Type B pancreatic cell (in vitro differentiated cells): ENCODE results near the gene SRSF2. TPM values are rescaled to one million over a fixed set of nuclear protein-coding genes. Genes with fewer than 3 reads are reported as not detected.
"Not testable (repeated sequence)": the region's sequence is repeated elsewhere in the genome, so short reads cannot be mapped to it uniquely, and the experiment has no call there.

ENCODE experiments used
- DNase-seq: peaks from one replicate; pipeline ENCODE4 v3.0.0; 2021; ENCODE audit warnings: mixed read lengths; ENCODE audit not compliant: unreplicated experiment; ENCODE audit errors: extremely low spot score
- H3K27ac Mint-ChIP-seq: 2 replicates; pipeline ENCODE4 v1.8.0; 2021; ENCODE audit warnings: mild to moderate bottlenecking, mixed read lengths
- H3K27me3 Mint-ChIP-seq: 2 replicates; pipeline ENCODE4 v1.8.0; 2021; ENCODE audit warnings: mixed read lengths
- H3K36me3 Mint-ChIP-seq: 2 replicates; pipeline ENCODE4 v1.8.0; 2021; ENCODE audit warnings: mixed read lengths
- H3K4me1 Mint-ChIP-seq: one replicate; pipeline ENCODE4 v1.8.0; 2021; ENCODE audit warnings: mixed read lengths; ENCODE audit not compliant: unreplicated experiment
- H3K4me3 Mint-ChIP-seq: 2 replicates; pipeline ENCODE4 v1.8.0; 2021; ENCODE audit warnings: mild to moderate bottlenecking, mixed read lengths
- H3K9me3 Mint-ChIP-seq: 2 replicates; pipeline ENCODE4 v1.8.0; 2021; ENCODE audit warnings: mixed read lengths
- total RNA-seq: library from RNA; stranded (reverse); gene quantifications from 2 replicates; pipeline ENCODE4 v1.2.1, GENCODE V29; 2021; ENCODE audit warnings: low replicate concordance
- TF ChIP-seq, protein P1 (sequence below): fragments of 200-600 bp; sonication (generic); conservative IDR thresholded peaks from 2 replicates; pipeline ENCODE4 v1.5.0; 2021; ENCODE audit warnings: antibody characterized with exemption, mild to moderate bottlenecking

The SRSF2 gene
- total RNA-seq, 1 donor from 2014 or later = 273 TPM

DNA sequence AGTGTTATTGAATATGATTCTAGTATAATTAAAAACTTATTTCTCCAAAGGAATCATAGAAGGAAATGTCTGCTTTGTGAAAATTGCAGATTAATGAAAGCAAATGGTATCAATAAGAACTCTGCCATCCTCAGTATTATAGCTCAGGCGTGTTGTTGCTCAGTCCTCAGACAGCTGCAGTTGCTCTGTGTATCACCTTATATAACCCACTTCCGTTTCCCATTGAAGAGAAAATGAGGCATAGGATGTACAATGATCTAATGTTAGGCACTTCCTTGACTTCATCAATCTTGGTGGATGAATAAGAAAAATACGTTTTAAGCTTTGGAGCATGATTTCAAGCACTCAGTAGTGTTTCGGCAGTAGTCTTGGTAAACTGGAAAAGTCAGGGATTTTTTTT is 14.9 kb upstream of the SRSF2 start:
- no peak overlapping the region for H3K27ac Mint-ChIP-seq
- H3K27me3 Mint-ChIP-seq = no peaks in the 10 kb centered on the region
- no peak for DNase-seq
- no peak overlapping the region for H3K4me3 Mint-ChIP-seq
- peaks cover 20% of the 10 kb centered on the region for H3K36me3 Mint-ChIP-seq
- H3K9me3 Mint-ChIP-seq = no peaks in the 10 kb centered on the region
- TF ChIP-seq, protein P1, sequence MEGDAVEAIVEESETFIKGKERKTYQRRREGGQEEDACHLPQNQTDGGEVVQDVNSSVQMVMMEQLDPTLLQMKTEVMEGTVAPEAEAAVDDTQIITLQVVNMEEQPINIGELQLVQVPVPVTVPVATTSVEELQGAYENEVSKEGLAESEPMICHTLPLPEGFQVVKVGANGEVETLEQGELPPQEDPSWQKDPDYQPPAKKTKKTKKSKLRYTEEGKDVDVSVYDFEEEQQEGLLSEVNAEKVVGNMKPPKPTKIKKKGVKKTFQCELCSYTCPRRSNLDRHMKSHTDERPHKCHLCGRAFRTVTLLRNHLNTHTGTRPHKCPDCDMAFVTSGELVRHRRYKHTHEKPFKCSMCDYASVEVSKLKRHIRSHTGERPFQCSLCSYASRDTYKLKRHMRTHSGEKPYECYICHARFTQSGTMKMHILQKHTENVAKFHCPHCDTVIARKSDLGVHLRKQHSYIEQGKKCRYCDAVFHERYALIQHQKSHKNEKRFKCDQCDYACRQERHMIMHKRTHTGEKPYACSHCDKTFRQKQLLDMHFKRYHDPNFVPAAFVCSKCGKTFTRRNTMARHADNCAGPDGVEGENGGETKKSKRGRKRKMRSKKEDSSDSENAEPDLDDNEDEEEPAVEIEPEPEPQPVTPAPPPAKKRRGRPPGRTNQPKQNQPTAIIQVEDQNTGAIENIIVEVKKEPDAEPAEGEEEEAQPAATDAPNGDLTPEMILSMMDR = no peak
- H3K4me1 Mint-ChIP-seq = peaks cover 3% of the 10 kb centered on the region

DNA sequence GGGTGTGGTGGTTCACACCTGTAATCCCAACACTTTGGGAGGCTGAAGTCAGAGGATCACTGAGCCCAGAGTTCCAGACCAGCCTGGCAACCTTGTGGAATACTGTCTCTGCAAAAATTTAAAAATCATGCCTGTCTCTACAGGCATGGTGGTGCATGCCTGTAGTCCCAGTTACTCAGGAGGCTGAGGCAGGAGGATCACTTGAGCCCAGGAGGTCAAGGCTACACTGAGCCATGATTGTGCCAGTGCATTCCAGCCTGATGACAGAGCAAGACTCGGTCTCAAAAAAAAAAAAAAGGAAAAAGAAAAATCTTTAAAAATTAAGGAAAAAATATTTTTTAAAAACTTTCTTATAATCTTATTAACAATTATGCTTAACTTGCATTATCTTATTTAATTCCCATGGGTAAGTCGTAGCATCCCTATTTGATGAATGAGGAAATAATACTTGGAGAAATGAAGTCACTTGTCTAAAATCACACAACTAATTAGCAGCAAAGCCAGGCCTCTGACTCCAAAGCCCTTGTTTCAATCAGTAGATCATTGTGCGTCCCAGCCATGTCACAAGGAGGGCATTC is 14.4 kb upstream of the SRSF2 start:
- DNase-seq = no peak
- H3K9me3 Mint-ChIP-seq = no peaks in the 10 kb centered on the region
- no peak overlapping the region for H3K4me3 Mint-ChIP-seq
- no peak overlapping the region for H3K27ac Mint-ChIP-seq
- peaks cover 19% of the 10 kb centered on the region for H3K36me3 Mint-ChIP-seq
- H3K27me3 Mint-ChIP-seq = no peaks in the 10 kb centered on the region
- TF ChIP-seq, protein P1 = no peak
- peaks cover 3% of the 10 kb centered on the region for H3K4me1 Mint-ChIP-seq

DNA sequence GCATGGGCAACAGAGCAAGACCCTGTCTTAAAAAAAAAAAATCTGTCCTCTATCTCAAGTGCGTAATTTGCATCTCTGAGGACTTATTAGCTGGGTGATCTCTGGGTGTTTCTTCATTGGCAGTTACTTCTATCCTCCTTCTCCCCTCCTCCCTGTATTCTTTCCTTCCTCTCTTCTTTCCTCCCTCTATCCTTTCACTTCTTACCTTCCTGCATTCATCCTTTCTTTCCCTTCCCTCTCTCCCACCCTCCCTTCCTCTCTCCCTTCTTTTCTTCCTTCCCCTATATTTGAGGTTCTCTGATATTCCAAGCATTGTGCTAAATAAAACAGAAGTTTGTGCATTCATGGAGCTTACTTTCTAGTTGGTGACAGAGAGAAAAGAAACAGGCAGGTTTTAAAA is 11.5 kb upstream of the SRSF2 start:
- peaks cover 36% of the 10 kb centered on the region for H3K36me3 Mint-ChIP-seq

DNA sequence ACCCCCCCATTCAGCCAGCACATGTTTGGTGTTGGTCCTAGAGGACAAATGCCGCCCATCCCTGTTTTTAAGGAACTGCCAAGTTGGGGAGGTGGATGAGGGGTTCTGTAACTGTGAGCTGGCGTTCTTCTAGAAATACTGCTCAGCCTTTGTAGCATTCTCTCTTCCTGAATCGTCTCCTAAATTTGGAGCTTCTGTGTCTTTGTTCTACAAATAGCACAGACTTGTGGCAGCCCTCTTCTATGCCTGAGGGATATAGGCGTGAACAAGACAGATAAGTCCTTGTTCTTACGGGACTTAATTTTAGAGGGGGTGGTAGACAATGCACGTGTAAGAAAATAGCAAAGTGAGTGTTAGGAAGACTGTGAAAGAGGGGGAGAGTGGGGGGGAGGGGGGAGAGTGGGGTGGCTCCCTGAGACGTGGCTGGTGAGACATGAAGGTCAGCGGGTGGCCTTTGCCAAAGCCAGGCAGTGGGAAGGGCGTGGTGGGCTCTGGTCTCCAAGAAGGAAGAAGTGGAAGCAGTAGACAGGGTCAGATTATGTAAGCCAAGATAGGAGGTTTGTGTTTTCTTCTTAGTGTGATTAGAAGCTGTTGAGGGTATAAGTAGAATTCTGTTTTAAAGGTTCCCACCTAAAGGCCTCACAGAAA is 10.7 kb upstream of the SRSF2 start:
- TF ChIP-seq, protein P1 = no peak
- Mint-ChIP-seq H3K4me3 (no peak overlapping the region), H3K27ac (no peak overlapping the region), H3K9me3 (no peaks in the 10 kb centered on the region), H3K4me1 (peaks cover 3% of the 10 kb centered on the region), H3K36me3 (peaks cover 33% of the 10 kb centered on the region), H3K27me3 (no peaks in the 10 kb centered on the region)
- DNase-seq = no peak

More for the DNA sequence above, 11.5 kb upstream of the SRSF2 start:
- TF ChIP-seq, protein P1 = no peak
- no peak for DNase-seq
- no peaks in the 10 kb centered on the region for H3K27me3 Mint-ChIP-seq
- H3K27ac Mint-ChIP-seq = no peak overlapping the region
- H3K4me1 Mint-ChIP-seq = peaks cover 3% of the 10 kb centered on the region
- H3K4me3 Mint-ChIP-seq = no peak overlapping the region
- no peaks in the 10 kb centered on the region for H3K9me3 Mint-ChIP-seq

DNA sequence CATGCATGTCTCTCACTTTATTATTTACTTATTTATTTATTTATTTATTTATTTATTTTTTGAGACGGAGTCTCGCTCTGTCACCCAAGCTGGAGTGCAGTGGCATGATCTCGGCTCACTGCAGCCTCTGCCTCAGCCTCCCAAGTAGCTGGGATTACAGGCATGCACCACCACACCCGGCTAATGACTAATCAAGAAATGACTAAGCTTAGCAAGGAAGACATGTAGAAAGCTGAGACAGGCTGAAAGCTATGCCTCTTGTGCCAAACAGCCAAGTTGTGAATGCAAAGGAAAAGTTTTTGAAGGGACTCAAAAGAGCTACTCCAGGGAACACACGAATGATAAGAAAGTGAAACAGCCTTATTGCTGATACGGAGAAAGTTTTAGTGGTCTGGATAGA is 8.7 kb upstream of the SRSF2 start:
- H3K4me3 Mint-ChIP-seq, H3K9me3 Mint-ChIP-seq, DNase-seq, H3K27ac Mint-ChIP-seq, H3K4me1 Mint-ChIP-seq, H3K27me3 Mint-ChIP-seq: not testable (repeated sequence)
- peaks cover 32% of the 10 kb centered on the region for H3K36me3 Mint-ChIP-seq

DNA sequence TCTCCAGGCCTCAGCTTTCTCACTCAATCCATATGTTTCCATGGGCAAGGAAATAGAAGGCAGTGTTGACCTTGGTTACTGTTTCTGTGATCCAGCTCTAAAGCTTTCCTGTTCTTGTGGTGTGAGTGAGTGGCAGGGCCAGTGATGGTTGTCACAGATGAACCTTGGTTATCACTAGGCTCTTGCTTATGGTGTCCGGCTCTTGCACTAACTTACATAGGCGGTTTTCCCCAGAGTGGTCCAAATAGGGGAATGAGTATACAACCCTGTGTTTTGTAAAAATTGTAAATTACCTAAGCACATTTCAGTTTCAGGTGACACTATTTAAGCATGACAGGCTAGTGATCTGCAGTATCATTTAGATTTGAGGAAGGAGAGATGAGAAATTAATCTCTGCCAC is 7.6 kb upstream of the SRSF2 start:
- no peak overlapping the region for H3K27ac Mint-ChIP-seq
- H3K4me1 Mint-ChIP-seq = peaks cover 5% of the 10 kb centered on the region
- no peaks in the 10 kb centered on the region for H3K27me3 Mint-ChIP-seq
- TF ChIP-seq, protein P1 = no peak
- H3K36me3 Mint-ChIP-seq = peaks cover 29% of the 10 kb centered on the region
- no peak overlapping the region for H3K4me3 Mint-ChIP-seq
- DNase-seq = no peak
- H3K9me3 Mint-ChIP-seq = no peaks in the 10 kb centered on the region
